Loucy (cell line): ENCODE measurements around the gene TACR3.

ENCODE experiments used
- CTCF ChIP-seq: fragments of 200-600 bp; sonication (generic); conservative IDR thresholded peaks from 2 replicates; pipeline ENCODE4 v1.5.1; 2014; ENCODE audit warnings: mild to moderate bottlenecking, antibody characterized with exemption, low read length
- EZH2phosphoT487 ChIP-seq: fragments of 200-600 bp; IDR thresholded peaks from 2 replicates; pipeline ENCODE4 v1.6.1; 2018; ENCODE audit warnings: antibody characterized with exemption, mild to moderate bottlenecking, moderate library complexity, borderline replicate concordance

- TF ChIP-seq CTCF = no peak
- no peak for TF ChIP-seq EZH2phosphoT487
These were observed 37.0 kb upstream of the TACR3 start for GRCh38 chr4:103756741-103757140.
